Effector memory CD4-positive, alpha-beta T cell (primary cell): ENCODE results near the gene CUL1.

Source experiments
- DNase-seq, 3 donors: peaks; one replicate each; pipeline ENCODE4 v3.0.0-alpha.2; 2020
- H3K27ac ChIP-seq: 2 replicates; pipeline ENCODE4 v1.7.0; 2013; ENCODE audit warnings: mild to moderate bottlenecking, low read length, moderate library complexity; ENCODE audit not compliant: insufficient read depth, poor library complexity, severe bottlenecking
- H3K27me3 ChIP-seq: replicated peaks from 2 replicates; pipeline ENCODE4 v1.7.0; 2013; ENCODE audit warnings: mild to moderate bottlenecking, low read length; ENCODE audit not compliant: insufficient read depth, control insufficient read depth, poor library complexity, severe bottlenecking
- H3K36me3 ChIP-seq: 2 replicates; pipeline ENCODE4 v1.7.0; 2013; ENCODE audit warnings: mild to moderate bottlenecking, low read length, moderate library complexity; ENCODE audit not compliant: control insufficient read depth, insufficient read depth
- H3K4me1 ChIP-seq: 2 replicates; pipeline ENCODE4 v1.7.0; 2013; ENCODE audit warnings: low read length, mild to moderate bottlenecking; ENCODE audit not compliant: control insufficient read depth, insufficient read depth, poor library complexity, severe bottlenecking
- H3K4me3 ChIP-seq: 2 replicates; pipeline ENCODE4 v1.7.0; 2013; ENCODE audit warnings: low read length, low read depth, mild to moderate bottlenecking; ENCODE audit not compliant: insufficient read depth, poor library complexity, severe bottlenecking
- H3K9me3 ChIP-seq: 2 replicates; pipeline ENCODE4 v1.7.0; 2013; ENCODE audit warnings: mild to moderate bottlenecking, low read length, moderate library complexity; ENCODE audit not compliant: control insufficient read depth

CUL1 gene

DNA sequence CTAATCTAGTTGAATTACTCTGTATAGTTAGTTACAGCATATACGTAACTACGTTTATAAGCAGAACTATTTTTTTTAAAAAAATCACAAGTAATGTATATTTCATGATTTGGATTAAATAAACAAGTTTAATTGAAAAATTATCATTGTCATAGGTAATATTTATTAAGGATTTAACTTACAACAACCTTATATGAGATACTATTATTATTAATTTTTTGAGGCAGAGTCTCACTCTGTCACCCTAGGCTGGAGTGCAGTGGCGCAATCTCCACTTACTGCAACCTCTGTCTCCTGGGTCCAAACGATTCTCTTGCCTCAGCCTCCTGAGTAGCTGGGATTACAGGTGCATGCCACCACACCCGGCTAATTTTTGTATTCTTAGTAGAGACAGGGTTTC lies 4.1 kb upstream of the CUL1 start:
- no peaks in the 10 kb centered on the region for H3K9me3 ChIP-seq

DNA sequence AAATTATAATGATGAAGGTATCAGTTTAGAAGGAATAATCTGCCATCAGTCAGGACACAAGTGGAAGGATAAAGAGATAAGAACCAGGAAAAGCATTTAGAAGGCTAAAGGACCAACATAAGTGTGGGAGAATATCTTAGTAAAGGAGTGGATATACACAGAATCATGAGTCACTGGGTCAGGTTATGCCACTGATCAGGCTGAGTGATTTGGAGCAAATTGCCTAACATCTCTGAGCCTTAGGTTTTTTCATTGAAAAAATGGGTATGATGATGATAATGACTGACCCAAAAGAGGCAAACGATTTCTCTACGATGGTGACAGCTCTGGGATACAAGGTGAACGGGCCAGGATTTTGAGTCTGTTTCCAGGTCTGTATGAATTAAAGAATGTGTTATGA lies 2.8 kb upstream of the CUL1 start:
- DNase-seq = no peak

More for the DNA sequence above, 4.1 kb upstream of the CUL1 start:
- Histone ChIP-seq H3K27ac (no peak overlapping the region), H3K4me3 (no peak overlapping the region), H3K27me3 (no peaks in the 10 kb centered on the region), H3K4me1 (peaks cover 7% of the 10 kb centered on the region), H3K36me3 (no peaks in the 10 kb centered on the region)
- DNase-seq = no peak

DNA sequence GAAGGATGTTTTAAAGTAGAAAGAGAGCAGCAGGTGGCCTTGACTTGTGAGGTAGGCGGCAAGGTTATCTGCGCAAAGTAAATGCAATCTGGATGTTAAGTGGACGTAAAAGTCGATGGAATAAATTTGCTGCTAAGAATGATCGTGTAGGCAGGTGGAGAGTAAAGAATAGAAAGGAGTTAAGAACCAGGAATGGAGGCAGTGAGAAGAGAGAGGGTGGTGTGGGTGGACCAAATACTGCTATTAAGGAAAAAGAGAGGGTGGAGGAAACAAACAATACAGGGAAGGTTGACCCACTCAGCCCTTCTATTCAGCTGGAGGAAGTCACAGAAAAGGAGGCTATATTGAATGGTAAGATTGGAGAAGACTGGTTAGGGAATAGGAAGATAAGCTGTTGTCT lies 1.9 kb upstream of the CUL1 start:
- H3K9me3 ChIP-seq = no peaks in the 10 kb centered on the region
- no peak overlapping the region for H3K27ac ChIP-seq
- H3K4me3 ChIP-seq = no peak overlapping the region
- no peaks in the 10 kb centered on the region for H3K36me3 ChIP-seq
- peaks cover 16% of the 10 kb centered on the region for H3K4me1 ChIP-seq
- no peaks in the 10 kb centered on the region for H3K27me3 ChIP-seq
- no peak for DNase-seq

More for the DNA sequence above, 2.8 kb upstream of the CUL1 start:
- peaks cover 10% of the 10 kb centered on the region for H3K4me1 ChIP-seq
- no peaks in the 10 kb centered on the region for H3K27me3 ChIP-seq
- no peaks in the 10 kb centered on the region for H3K36me3 ChIP-seq
- no peaks in the 10 kb centered on the region for H3K9me3 ChIP-seq
- H3K4me3 ChIP-seq = no peak overlapping the region
- H3K27ac ChIP-seq = no peak overlapping the region

DNA sequence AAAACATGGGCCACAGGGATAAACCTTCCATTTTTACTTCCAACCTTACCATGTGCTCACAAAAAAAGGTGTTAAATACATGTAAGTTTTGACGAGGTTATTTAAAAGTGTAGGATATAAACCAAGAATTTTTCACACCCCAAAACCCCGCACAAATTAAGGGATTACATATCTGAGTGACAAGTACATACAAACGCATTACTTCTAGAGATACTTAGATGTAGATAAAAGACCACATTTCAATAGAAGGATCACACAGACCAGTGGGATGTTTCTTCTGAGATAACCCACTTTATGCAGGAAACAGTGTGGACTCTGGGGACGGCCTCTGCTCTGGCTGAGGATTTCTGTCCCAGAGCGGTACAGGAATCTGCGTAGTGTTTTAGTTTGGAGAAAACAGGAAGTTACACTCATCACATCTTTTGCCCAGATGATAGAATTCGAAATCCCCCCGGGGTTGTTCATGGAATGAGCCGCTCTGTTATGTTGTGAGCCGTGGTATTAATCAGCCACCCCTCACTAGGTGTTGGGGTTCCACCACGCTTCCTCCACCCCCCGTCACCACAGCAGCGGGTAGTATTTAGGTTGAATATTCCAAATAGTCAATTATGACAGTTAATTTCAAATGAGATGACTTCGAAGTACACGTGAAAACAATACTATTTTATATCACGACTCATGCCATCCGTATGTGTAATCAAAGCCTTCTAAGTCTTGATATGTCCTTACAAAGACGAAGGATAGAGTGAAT lies 1.3 kb upstream of the CUL1 start:
- Histone ChIP-seq H3K27ac (peak overlapping the region; percentile 84), H3K27me3 (no peaks in the 10 kb centered on the region), H3K4me1 (peaks cover 17% of the 10 kb centered on the region), H3K36me3 (no peaks in the 10 kb centered on the region), H3K4me3 (peak overlapping the region; percentile 87), H3K9me3 (no peaks in the 10 kb centered on the region)
- DNase-seq = peak; percentile 0 to 25 (median 12)

DNA sequence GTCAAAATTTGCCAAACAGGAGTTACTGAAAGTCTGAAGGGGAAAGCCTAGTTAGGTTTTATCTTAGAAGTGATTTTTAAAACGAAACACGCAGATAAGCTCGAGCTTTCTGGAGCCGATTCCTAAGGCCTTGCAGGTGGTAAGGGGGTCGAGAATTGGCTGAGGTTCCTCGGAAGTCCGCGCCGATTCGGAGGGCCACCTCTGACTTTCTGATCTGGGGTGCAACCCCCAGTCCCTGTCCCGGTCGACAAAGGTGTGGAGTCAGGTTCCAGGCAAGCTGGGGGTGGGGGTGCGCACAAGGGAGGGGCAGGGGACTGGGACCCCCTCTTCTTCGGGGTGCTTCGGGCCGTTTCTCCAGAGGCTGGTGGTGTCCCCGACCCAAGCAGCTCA lies 701 bp upstream of the CUL1 start:
- Histone ChIP-seq H3K27me3 (no peaks in the 10 kb centered on the region), H3K4me3 (peak overlapping the region; percentile 87), H3K27ac (peak overlapping the region; percentile 84), H3K4me1 (peaks cover 20% of the 10 kb centered on the region), H3K36me3 (no peaks in the 10 kb centered on the region), H3K9me3 (no peaks in the 10 kb centered on the region)
- DNase-seq = no peak

DNA sequence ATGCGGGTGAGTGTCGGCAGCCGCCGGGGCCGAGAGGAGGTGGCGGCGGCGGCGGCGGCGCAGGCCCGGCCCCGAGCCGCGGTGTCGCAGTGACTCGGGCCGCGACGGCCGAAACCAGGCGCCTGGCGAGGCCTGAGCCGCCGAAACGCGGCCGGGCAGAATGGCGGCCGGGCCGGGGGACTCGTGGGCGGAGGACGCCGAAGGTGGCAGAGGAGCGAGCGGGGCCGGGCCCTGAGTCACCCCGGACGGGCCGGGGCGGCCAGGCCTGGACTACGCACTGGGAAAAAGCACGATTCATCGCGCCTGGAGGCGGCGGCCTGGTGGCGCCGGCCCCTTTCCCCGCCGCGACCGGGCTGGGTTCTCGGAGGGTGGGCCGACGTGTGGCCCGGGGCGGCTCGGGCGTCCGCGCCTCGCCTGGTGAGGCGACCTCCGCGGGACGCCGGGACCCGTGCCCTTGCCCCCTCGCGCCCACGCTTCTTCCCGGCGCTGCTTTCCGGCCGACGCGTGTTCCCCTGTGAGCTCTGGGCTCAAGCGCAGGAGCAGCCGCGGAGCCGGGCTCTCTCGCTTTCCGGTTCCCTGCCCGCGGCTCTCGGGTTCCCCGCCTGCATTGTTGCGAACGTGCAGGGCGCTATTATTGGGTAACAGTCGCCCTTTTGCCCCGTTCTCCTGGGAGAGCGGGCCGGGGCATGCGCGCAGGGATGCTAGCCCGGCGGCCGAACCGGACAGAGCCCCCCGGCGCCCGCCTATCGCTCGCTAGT lies 500 bp downstream of the CUL1 start:
- Histone ChIP-seq H3K4me1 (peaks cover 20% of the 10 kb centered on the region), H3K27ac (peak overlapping the region; percentile 84), H3K36me3 (no peaks in the 10 kb centered on the region), H3K9me3 (no peaks in the 10 kb centered on the region), H3K4me3 (peak overlapping the region; percentile 87), H3K27me3 (no peaks in the 10 kb centered on the region)
- DNase-seq = peak; percentile 10 to 16 (median 11)

DNA sequence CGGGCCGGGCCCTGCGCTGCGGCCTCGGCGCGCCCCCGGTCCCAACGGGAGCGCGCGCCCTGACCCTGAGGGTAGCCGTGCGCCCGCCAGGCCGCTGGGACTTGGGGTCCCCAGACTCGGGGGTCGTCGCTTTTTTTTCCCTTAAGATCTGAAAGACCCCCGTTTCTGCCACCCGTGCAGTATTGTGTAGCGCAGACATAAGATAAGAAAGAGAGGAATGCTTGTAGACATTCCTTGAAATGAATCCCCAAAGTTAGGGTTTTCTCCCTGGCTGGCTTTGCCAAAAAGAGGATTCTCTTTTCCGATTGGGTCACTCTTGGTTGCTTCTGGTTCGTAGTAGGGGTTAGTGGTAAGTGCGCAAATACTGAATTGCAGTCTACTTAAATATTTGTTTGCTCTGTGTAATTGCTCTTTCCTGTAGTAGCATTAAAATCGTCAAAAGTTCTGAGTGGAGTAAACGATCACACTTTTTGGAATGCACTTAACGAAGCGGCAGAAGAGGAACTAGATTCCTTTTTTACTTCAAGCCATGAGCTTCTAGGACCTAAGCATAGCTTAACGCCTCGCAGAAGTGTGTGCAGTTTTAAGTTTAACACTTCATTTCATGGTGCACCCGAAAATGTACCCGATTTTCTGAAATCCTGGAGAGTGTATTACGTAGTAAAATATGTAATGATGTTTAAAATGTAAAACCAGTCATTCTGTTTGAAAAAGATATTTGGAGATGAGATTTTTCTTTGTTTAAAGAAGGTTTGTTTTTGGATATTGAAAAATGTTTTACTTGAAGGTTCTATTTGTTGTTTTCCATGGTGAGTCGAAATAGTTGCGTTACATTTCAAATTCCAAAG lies 1.3 kb downstream of the CUL1 start:
- Histone ChIP-seq H3K4me3 (peak overlapping the region; percentile 87), H3K27me3 (no peaks in the 10 kb centered on the region), H3K27ac (peak overlapping the region; percentile 84), H3K9me3 (no peaks in the 10 kb centered on the region), H3K36me3 (no peaks in the 10 kb centered on the region), H3K4me1 (peaks cover 20% of the 10 kb centered on the region)
- DNase-seq = no peak

DNA sequence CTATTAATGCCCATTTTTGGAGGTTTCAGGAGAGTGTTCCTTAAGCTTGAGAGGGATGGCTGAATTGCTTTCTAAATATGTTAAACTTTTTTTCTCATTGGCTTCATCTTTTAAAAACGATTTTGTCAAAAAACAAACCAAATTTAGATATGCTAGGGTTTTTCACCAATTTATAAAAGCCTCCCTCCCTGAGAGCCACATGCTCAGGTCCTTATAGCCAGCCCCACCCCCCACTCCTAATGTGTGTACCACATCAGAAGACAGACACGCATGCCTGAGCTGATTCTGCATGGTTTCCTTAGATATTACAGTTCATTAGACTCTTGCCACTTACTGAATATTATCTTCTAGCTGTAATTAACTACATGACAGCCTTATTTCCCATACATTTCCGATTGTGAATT lies 2.0 kb downstream of the CUL1 start:
- Histone ChIP-seq H3K27ac (no peak overlapping the region), H3K4me3 (no peak overlapping the region), H3K36me3 (no peaks in the 10 kb centered on the region), H3K4me1 (peaks cover 20% of the 10 kb centered on the region), H3K27me3 (no peaks in the 10 kb centered on the region), H3K9me3 (no peaks in the 10 kb centered on the region)
- DNase-seq = peak; percentile 5 to 26 (median 11)

DNA sequence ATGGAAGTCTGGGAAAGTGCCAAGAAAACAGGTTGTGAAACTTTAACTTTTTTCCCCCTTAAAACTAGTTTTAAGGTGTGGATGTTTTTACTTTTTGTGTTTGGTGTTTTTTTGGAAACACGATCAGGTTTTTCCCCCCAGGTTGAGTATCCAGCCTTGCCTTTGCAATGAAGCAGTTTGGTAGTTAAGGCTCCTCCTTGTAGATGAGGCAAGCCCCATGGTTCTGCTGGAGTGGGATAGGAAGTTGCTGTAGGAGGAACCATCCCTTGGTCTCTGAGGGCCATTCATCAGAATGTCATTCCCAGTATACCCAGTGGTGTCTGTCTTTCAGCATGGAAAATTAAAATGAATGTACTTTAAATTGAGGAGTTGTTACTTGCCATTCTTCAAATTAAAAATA lies 2.7 kb downstream of the CUL1 start:
- no peaks in the 10 kb centered on the region for H3K36me3 ChIP-seq
- H3K27me3 ChIP-seq = no peaks in the 10 kb centered on the region
- H3K9me3 ChIP-seq = no peaks in the 10 kb centered on the region
- no peak for DNase-seq
- no peak overlapping the region for H3K27ac ChIP-seq
- H3K4me3 ChIP-seq = no peak overlapping the region
- peaks cover 26% of the 10 kb centered on the region for H3K4me1 ChIP-seq
